NOMO-1 (cell line): ENCODE data around the gene FGFBP1.

Experiments
- DNase-seq, 2 experiments: peaks; one replicate each; lab custom pipeline; 2025; ENCODE audit not compliant: unreplicated experiment in 2 of 2; lab: John Stamatoyannopoulos, UW

FGFBP1 gene

GRCh38 chr4:15913631-15913970, 24.9 kb downstream of the FGFBP1 start:
- DNase-seq: no peak

GRCh38 chr4:15912961-15913630, 25.4 kb downstream of the FGFBP1 start:
- no peak for DNase-seq

GRCh38 chr4:15912236-15912635, 26.3 kb downstream of the FGFBP1 start:
- DNase-seq: no peak

GRCh38 chr4:15910155-15910940, 28.2 kb downstream of the FGFBP1 start:
- no peak for DNase-seq

GRCh38 chr4:15907430-15907829, 31.1 kb downstream of the FGFBP1 start:
- no peak for DNase-seq

- no peak for DNase-seq
Measured at GRCh38 chr4:15906020-15906443, 32.5 kb downstream of the FGFBP1 start.

- peak; percentile 64 to 88 for DNase-seq
Measured at GRCh38 chr4:15902746-15903145, 35.8 kb downstream of the FGFBP1 start.

- DNase-seq: peak in 1 of 2 experiments; percentile 7
Measured at GRCh38 chr4:15901998-15902397, 36.5 kb downstream of the FGFBP1 start.

- DNase-seq: peak in 1 of 2 experiments; percentile 50
Measured at GRCh38 chr4:15901007-15901406, 37.5 kb downstream of the FGFBP1 start.

GRCh38 chr4:15899511-15899910, 39.0 kb downstream of the FGFBP1 start:
- no peak for DNase-seq

GRCh38 chr4:15898902-15899301, 39.6 kb downstream of the FGFBP1 start:
- no peak for DNase-seq

- no peak for DNase-seq
Measured at GRCh38 chr4:15897577-15897976, 41.0 kb downstream of the FGFBP1 start.

GRCh38 chr4:15894921-15895916, 43.3 kb downstream of the FGFBP1 start:
- peak in 1 of 2 experiments; percentile 44 for DNase-seq

- DNase-seq: no peak
Measured at GRCh38 chr4:15894393-15894792, 44.1 kb downstream of the FGFBP1 start.

GRCh38 chr4:15893962-15894361, 44.6 kb downstream of the FGFBP1 start:
- DNase-seq: no peak

- DNase-seq: peak in 1 of 2 experiments; percentile 47
Measured at GRCh38 chr4:15891312-15891711, 47.2 kb downstream of the FGFBP1 start.

GRCh38 chr4:15890246-15890829, 48.2 kb downstream of the FGFBP1 start:
- DNase-seq: no peak

- DNase-seq: no peak
Measured at GRCh38 chr4:15888515-15888914, 50.0 kb downstream of the FGFBP1 start.
